Measurements from ENCODE around the gene PTTG1IP.

Gene PTTG1IP

GRCh38 chr21:44819283-44820243 is 53.9 kb downstream of the PTTG1IP start:
- DNase-seq (ENCODE audit: low read depth) = no peak
- H3K4me3 ChIP-seq (ENCODE audit: control insufficient read depth, low read depth, low read length) = no peak overlapping the region
- TF ChIP-seq, protein P1, sequence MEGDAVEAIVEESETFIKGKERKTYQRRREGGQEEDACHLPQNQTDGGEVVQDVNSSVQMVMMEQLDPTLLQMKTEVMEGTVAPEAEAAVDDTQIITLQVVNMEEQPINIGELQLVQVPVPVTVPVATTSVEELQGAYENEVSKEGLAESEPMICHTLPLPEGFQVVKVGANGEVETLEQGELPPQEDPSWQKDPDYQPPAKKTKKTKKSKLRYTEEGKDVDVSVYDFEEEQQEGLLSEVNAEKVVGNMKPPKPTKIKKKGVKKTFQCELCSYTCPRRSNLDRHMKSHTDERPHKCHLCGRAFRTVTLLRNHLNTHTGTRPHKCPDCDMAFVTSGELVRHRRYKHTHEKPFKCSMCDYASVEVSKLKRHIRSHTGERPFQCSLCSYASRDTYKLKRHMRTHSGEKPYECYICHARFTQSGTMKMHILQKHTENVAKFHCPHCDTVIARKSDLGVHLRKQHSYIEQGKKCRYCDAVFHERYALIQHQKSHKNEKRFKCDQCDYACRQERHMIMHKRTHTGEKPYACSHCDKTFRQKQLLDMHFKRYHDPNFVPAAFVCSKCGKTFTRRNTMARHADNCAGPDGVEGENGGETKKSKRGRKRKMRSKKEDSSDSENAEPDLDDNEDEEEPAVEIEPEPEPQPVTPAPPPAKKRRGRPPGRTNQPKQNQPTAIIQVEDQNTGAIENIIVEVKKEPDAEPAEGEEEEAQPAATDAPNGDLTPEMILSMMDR (conservative IDR thresholded peaks at IDR 0.05; ENCODE audit: control insufficient read depth, insufficient read depth, low read depth, low read length) = no peak

- no peak for DNase-seq (ENCODE audit: low read depth)
- TF ChIP-seq, protein P1 (conservative IDR thresholded peaks at IDR 0.05; ENCODE audit: control insufficient read depth, insufficient read depth, low read depth, low read length) = no peak
- H3K4me3 ChIP-seq (ENCODE audit: control insufficient read depth, low read depth, low read length) = peak overlapping the region; percentile 34
These were observed 54.9 kb downstream of the PTTG1IP start for GRCh38 chr21:44818640-44819011.

GRCh38 chr21:44817914-44818639 is 55.4 kb downstream of the PTTG1IP start, which contains the start of gene SUMO3:
Gene SUMO3, minus strand, starts transcription at chr21:44818062. Its CDS starts 94 bp downstream, at chr21:44817968.
- DNase-seq (ENCODE audit: low read depth) = peak; percentile 74
- H3K4me3 ChIP-seq (ENCODE audit: control insufficient read depth, low read depth, low read length) = peak within 1 kb of the TSS; percentile 66

DNA sequence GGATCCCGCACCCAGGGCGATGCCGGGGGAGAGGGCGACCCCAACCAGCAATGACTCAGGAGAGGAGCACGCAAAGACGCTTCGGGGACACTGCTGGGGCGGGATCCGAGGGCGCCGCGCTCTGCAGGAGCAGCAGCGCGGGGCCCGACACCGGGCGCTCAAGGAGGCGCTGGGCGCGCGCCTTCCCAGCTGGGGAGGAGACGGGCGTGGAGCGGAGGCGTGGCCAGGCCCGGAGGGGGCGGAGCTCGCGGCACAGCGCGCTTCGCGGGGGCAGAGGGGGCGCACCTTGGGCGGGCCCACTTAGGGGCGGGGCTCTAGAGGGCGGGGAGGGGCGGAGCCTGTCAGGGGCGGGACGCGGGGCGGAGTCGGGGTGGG is 56.0 kb downstream of the PTTG1IP start:
- DNase-seq (ENCODE audit: low read depth) = peak; percentile 85
- H3K4me3 ChIP-seq (ENCODE audit: control insufficient read depth, low read depth, low read length) = peak overlapping the region; percentile 66
- TF ChIP-seq, protein P1 (conservative IDR thresholded peaks at IDR 0.05; ENCODE audit: control insufficient read depth, insufficient read depth, low read depth, low read length) = no peak

More at GRCh38 chr21:44817914-44818639, 55.4 kb downstream of the PTTG1IP start, which contains the start of gene SUMO3:
- TF ChIP-seq, protein P1 (conservative IDR thresholded peaks at IDR 0.05; ENCODE audit: control insufficient read depth, insufficient read depth, low read depth, low read length) = no peak

DNA sequence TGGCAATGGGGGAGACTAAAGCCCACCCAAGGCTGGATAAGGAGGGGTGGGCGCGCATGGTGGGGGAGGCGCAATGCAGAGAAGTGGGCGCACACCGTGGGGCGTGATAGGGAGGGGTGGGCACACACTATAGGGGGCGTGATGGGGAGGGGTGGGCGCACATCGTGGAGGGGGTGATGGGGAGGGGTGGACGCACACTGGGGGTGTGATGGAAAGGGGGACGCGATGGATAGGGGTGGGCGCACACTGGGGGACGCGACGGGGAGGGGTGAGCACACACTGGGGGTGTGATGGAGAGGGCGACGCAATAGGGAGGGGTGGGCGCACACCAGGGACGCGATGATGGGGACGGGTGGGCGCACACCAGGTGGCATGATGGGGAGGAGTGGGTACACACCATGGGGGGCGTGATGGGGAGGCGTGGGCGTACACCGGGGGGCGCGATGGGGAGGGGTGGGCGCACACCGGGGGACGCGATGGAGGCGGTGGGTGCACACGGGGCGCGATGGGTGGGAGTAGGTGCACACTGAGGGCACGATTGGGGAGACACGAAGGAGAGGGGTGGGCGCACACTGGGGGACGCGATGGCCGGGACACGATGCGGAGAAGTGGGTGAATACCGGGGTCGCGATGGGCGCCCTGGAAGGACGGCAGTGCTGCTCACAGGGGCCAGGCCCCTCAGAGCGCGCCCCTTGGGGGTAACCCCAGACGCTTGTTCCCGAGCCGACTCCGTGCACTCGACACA is 56.6 kb downstream of the PTTG1IP start:
- DNase-seq (ENCODE audit: low read depth) = no peak
- H3K4me3 ChIP-seq (ENCODE audit: control insufficient read depth, low read depth, low read length) = peak overlapping the region; percentile 66
- TF ChIP-seq, protein P1 (conservative IDR thresholded peaks at IDR 0.05; ENCODE audit: control insufficient read depth, insufficient read depth, low read depth, low read length) = no peak

All from fibroblast of mammary gland (primary cell).